IPS-15b (cell line): Measurements from ENCODE around the gene TENT5C.

Source experiments
- H3K27me3 ChIP-seq: one replicate; pipeline ENCODE4 v1.6.1; 2013; ENCODE audit warnings: low read length; ENCODE audit not compliant: control insufficient read depth, insufficient read depth
- H3K36me3 ChIP-seq: one replicate; pipeline ENCODE4 v1.6.1; 2013; ENCODE audit warnings: low read length; ENCODE audit not compliant: control insufficient read depth, insufficient read depth
- H3K4me1 ChIP-seq: one replicate; pipeline ENCODE4 v1.6.1; 2013; ENCODE audit warnings: mild to moderate bottlenecking, low read length; ENCODE audit not compliant: control insufficient read depth, insufficient read depth
- H3K4me3 ChIP-seq: one replicate; pipeline ENCODE4 v1.5.1; 2013; ENCODE audit warnings: low read depth, low read length
- H3K9ac ChIP-seq: one replicate; pipeline ENCODE4 v1.6.1; 2013; ENCODE audit warnings: low read depth, mild to moderate bottlenecking, low read length
- H3K9me3 ChIP-seq: one replicate; pipeline ENCODE4 v1.6.1; 2013; ENCODE audit warnings: mild to moderate bottlenecking, low read length; ENCODE audit not compliant: control insufficient read depth, insufficient read depth

TENT5C gene

DNA sequence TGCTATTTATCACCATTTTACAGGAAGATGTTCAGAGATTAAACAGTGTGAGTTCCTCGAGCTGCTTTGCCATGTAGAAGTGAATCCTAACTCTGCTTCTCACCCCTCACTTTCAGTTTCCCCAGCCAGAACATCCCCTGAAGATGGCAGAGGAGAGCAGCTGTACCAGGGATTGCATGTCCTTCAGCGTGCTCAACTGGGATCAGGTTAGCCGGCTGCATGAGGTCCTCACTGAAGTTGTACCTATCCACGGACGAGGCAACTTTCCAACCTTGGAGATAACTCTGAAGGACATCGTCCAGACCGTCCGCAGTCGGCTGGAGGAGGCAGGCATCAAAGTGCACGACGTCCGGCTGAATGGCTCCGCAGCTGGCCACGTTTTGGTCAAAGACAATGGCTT is 16.9 kb downstream of the TENT5C start:
- H3K4me1 ChIP-seq, result no peaks in the 10 kb centered on the region
- no peak overlapping the region for H3K4me3 ChIP-seq
- no peak overlapping the region for H3K9ac ChIP-seq
- H3K27me3 ChIP-seq, result no peaks in the 10 kb centered on the region
- H3K9me3 ChIP-seq, result no peaks in the 10 kb centered on the region
- no peaks in the 10 kb centered on the region for H3K36me3 ChIP-seq

DNA sequence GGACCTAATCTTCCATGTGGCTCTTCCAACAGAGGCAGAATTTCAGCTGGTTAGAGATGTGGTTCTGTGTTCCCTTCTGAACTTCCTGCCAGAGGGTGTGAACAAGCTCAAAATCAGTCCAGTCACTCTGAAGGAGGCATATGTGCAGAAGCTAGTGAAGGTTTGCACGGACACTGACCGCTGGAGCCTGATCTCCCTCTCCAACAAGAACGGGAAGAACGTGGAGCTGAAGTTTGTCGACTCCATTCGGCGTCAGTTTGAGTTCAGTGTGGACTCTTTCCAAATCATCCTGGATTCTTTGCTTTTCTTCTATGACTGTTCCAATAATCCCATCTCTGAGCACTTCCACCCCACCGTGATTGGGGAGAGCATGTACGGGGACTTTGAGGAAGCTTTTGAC is 17.3 kb downstream of the TENT5C start:
- no peak overlapping the region for H3K9ac ChIP-seq

DNA sequence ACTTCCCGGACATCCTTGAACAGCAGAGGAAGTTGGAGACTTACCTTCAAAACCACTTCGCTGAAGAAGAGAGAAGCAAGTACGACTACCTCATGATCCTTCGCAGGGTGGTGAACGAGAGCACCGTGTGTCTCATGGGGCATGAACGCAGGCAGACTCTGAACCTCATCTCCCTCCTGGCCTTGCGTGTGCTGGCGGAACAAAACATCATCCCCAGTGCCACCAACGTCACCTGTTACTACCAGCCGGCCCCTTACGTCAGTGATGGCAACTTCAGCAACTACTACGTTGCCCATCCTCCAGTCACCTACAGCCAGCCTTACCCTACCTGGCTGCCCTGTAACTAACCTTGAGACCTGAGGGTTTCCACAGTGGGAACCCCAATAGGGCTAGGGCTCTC is 17.9 kb downstream of the TENT5C start:
- no peak overlapping the region for H3K9ac ChIP-seq
- H3K36me3 ChIP-seq, result no peaks in the 10 kb centered on the region
- no peaks in the 10 kb centered on the region for H3K9me3 ChIP-seq
- H3K4me1 ChIP-seq, result no peaks in the 10 kb centered on the region
- H3K4me3 ChIP-seq, result no peak overlapping the region
- no peaks in the 10 kb centered on the region for H3K27me3 ChIP-seq

More for the DNA sequence above, 17.3 kb downstream of the TENT5C start:
- H3K27me3 ChIP-seq, result no peaks in the 10 kb centered on the region
- H3K4me1 ChIP-seq, result no peaks in the 10 kb centered on the region
- no peaks in the 10 kb centered on the region for H3K36me3 ChIP-seq
- no peaks in the 10 kb centered on the region for H3K9me3 ChIP-seq
- no peak overlapping the region for H3K4me3 ChIP-seq

DNA sequence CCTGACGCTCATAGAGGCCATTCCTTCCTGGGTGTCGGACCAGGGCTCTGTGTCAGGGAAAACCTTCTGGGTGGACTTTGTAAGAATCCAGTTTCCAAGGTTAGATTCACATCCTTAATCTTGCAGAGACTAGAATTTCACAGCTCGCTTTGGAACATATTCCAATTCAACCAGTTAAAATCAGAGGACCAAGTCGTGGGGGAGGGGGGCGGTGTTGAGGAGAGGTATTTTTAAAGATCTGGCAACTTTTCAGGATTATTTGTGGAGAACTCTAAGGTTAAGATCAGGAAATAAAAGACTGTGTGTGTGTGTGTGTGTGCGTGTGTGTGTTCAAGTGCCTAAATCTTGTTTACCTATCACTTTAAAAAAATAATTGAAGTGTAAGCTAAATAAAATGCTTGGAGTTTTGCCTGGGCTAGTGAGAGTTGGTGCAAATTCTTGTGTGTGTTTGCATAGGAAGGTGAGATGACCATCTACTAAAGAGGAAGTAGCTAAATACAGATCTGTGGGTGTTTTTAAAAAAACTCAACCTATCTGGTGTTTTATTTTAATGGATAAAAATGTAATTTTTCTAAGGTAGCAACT is 21.8 kb downstream of the TENT5C start:
- H3K9me3 ChIP-seq, result no peaks in the 10 kb centered on the region
- no peak overlapping the region for H3K9ac ChIP-seq
- H3K36me3 ChIP-seq, result no peaks in the 10 kb centered on the region
- H3K4me3 ChIP-seq, result no peak overlapping the region
- peaks cover 4% of the 10 kb centered on the region for H3K4me1 ChIP-seq
- H3K27me3 ChIP-seq, result no peaks in the 10 kb centered on the region

DNA sequence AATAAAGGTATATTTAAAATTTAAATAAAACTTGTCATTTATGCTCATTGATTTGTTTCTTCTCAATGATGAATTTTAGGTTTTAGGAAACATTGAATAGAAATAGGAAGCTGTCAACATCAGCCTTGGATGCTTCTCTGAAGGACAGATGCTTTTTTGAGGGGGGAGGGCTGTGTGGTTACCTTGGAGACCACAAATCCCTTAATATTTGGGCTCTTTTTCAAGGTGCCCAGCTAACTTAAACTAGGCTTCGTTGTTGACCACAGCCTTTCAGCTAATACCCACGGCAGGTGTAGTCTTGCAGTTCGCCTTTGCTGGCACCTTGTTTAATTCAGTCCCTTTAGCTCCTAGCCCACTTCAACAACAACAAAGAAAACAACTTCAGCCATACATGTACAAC is 22.5 kb downstream of the TENT5C start:
- Histone ChIP-seq H3K36me3 (no peaks in the 10 kb centered on the region), H3K4me3 (no peak overlapping the region), H3K9ac (no peak overlapping the region)

DNA sequence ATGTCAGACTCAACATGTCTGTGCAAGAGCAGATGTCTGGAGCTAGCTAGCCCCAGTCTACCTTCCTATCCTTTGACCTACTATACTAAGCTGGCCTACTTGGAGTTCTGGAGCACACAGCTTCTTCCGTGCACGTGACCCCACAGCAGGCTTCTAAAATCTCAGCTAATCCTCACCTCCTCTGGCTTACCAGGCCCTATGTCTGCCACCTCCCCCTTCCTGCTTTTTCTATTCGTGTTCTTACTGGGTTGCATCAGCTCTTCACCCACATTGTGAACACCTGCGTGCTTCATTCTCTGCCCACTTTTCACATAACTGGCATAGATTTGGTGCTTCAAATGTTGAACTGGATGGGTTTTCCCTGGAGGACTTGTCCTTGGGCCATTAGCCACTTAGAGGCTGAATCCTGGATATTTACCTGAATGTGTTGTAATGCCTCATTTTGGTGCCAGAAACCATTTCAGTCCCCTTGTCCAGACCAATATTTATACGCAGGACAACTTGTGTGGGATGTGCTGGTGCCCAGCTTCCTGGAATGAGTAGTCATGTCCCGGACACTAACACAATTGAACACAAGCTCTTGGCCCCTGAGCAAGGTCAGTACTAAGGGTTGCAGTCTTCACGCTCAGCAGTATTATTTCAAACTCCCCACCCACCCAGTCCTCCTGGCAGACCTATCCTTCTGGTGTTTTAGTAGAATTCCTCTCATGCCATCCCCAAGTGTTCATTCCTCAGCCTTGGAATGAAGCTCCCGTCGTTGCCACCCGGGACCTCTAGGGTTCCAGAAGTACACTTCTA is 24.0 kb downstream of the TENT5C start:
- H3K36me3 ChIP-seq, result no peaks in the 10 kb centered on the region
- H3K9me3 ChIP-seq, result no peaks in the 10 kb centered on the region
- no peaks in the 10 kb centered on the region for H3K27me3 ChIP-seq
- no peak overlapping the region for H3K9ac ChIP-seq
- H3K4me3 ChIP-seq, result no peak overlapping the region
- H3K4me1 ChIP-seq, result peaks cover 11% of the 10 kb centered on the region

More for the DNA sequence above, 22.5 kb downstream of the TENT5C start:
- Histone ChIP-seq H3K4me1 (peaks cover 10% of the 10 kb centered on the region), H3K27me3 (no peaks in the 10 kb centered on the region), H3K9me3 (no peaks in the 10 kb centered on the region)

DNA sequence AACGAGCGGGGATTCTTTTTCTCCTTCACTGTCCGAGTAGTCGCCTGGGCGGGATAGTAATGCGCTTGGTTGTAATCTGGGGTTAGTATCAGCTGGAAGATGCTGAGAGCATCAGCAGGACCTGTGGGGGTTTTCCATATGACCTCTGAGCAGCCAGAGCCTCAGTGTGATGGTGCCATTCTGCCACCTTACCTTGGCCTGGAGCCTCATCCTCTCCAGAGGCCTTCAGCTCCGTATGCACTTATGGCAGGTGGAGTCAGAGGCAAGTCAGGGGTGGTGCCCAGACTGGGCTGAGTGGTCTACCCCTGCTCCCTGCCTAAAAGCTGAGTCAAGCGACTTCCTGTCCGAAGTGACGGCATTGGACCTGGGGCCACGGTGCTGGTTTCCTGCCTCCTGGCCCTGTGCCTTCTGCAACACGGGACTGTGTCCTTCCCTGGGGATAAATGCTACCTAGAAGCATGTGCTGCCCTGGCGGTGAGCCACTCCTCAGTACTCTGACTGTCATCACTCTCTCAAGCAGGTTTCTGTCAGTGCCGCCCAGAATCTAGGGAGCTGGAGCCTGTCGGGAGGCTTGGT is 24.7 kb downstream of the TENT5C start:
- Histone ChIP-seq H3K36me3 (no peaks in the 10 kb centered on the region), H3K9ac (no peak overlapping the region), H3K4me1 (peaks cover 11% of the 10 kb centered on the region), H3K9me3 (no peaks in the 10 kb centered on the region), H3K27me3 (no peaks in the 10 kb centered on the region), H3K4me3 (no peak overlapping the region)

DNA sequence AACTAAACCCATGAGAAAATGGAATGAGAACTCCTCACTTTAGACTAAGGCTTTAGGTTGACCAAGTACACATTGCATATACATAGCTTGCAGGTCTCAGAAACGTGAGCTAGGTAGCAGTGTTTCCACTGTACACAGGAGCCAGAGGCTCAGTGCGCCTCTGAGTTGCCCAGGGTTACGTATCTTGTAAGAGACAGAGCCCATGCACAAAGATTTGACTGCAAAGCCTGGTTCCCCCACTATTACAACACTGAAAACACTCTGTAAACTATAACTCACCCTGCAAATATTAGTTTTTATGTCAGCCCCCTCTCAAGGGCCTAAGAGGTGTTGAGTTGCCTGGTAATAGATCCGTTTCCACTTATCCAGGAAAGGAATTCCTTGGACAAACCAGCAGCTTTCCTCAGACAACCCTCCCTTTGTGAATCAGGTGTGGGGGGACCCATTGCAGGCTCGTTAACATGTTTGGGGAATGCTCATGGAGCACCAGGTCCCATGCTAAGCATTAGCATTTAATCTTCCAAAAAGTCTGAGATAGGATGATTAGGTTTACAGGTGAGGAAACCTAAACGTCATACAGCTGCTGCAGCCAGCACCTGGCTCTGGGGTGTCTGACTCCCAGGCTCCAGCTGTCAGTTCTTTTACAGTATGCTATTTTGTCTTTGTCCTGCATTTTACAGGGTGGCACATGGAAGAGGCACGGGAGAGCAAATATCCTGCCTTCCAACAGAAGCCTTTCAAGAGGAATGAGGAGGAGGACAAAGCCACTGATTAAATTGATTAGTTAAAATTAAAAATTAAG is 25.7 kb downstream of the TENT5C start:
- H3K9me3 ChIP-seq, result no peaks in the 10 kb centered on the region
- no peaks in the 10 kb centered on the region for H3K27me3 ChIP-seq
- no peak overlapping the region for H3K4me3 ChIP-seq
- no peaks in the 10 kb centered on the region for H3K36me3 ChIP-seq
- H3K4me1 ChIP-seq, result peaks cover 11% of the 10 kb centered on the region
- no peak overlapping the region for H3K9ac ChIP-seq

DNA sequence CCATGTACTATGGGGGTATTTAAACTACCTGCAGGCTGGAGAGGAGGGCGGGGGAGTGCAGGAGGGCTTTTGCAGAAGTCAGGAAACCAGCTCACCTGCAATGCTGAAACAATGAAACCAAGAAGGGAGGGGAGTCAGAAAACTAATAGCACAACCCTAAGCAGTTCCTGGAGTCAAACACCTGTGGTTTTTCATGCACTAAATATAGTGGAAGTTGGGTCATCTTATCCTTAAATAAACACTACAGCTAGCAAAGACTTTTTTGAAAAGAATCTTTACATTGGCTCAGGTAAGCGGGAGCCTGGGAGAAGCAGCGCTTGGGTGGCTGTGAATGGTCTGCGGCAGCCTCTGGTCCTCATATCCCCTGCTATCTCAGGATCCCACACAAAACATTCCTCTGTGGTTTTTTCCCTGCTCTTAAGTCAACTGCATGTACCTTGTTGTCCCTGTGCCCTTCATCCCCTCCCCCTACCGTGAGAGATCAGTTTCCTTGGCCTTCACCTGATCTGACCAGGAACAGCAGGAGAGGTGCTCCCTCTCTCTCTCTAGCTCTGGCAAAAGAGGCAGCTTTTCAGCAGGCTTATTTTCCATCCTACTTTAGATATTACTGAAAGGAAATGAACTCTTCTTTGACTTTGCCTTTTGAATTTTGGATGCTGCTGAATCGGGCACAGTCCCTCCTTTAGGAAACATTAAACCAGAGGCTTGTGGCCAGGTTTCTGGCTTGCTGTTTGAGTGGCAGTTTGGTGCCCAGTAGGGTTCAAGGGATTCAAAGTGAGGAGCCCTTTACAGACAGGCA is 26.6 kb downstream of the TENT5C start:
- peaks cover 11% of the 10 kb centered on the region for H3K4me1 ChIP-seq
- no peak overlapping the region for H3K4me3 ChIP-seq
- H3K27me3 ChIP-seq, result no peaks in the 10 kb centered on the region
- no peaks in the 10 kb centered on the region for H3K36me3 ChIP-seq
- H3K9ac ChIP-seq, result no peak overlapping the region
- no peaks in the 10 kb centered on the region for H3K9me3 ChIP-seq

DNA sequence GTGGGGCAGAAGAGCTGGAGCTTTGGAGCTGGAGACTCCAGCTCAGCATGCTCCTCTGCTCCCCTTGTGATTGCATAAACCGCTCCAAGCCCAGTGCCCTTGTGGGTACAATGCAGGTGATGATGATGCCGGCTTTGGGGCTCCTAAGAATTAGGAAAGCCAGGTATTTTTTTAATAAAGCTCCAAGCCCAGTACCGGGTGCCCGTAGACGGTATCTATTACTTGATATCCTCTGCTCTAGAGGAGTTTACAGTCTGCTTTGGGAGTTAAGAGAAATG is 27.2 kb downstream of the TENT5C start:
- H3K36me3 ChIP-seq, result no peaks in the 10 kb centered on the region
- H3K9ac ChIP-seq, result no peak overlapping the region
- no peak overlapping the region for H3K4me3 ChIP-seq
- no peaks in the 10 kb centered on the region for H3K27me3 ChIP-seq
- H3K9me3 ChIP-seq, result no peaks in the 10 kb centered on the region
- H3K4me1 ChIP-seq, result peaks cover 11% of the 10 kb centered on the region

DNA sequence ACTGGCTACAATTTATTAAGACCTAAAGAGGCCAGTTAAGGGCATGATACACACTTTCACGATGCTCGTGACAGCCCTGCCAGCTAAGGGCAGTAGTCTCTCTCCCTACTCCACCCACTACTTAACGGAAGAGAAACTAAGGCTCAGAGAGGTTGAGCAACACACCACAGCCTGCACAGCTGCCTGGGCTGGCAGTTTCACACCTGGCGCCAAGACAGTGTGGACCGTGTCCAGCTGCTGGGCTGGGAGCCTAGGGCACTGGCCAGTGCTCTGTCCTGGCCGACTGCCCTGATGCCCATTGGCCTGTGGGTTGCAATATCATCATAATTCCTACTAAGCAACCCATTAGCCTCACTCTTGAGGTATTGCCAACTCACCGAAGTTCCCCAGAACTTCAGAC is 27.6 kb downstream of the TENT5C start:
- peaks cover 11% of the 10 kb centered on the region for H3K4me1 ChIP-seq
- H3K27me3 ChIP-seq, result no peaks in the 10 kb centered on the region
- no peak overlapping the region for H3K4me3 ChIP-seq
- no peaks in the 10 kb centered on the region for H3K36me3 ChIP-seq
- no peak overlapping the region for H3K9ac ChIP-seq
- H3K9me3 ChIP-seq, result no peaks in the 10 kb centered on the region
